Renal pelvis (tissue), 4 donors: ENCODE results near the gene GATAD2B. TPM values are rescaled to one million over a fixed set of nuclear protein-coding genes. Genes with fewer than 3 reads are reported as not detected.

Experiments used
- DNase-seq: peaks from one replicate; pipeline ENCODE4 v3.0.0-alpha.2; 2013
- polyA plus RNA-seq, 3 donors: library from polyadenylated mRNA; unstranded; fragments of 120-200 nt; gene quantifications; one replicate each; pipeline ENCODE4 v1.2.1, GENCODE V29; 2013; ENCODE audit not compliant: insufficient read length in 3 of 3

Gene GATAD2B
- polyA plus RNA-seq, 3 donors: 25.5 to 38.5 (median 34.4) TPM

GRCh38 chr1:153956997-153957715, 34.4 kb upstream of the GATAD2B start:
- no peak for DNase-seq

- DNase-seq: no peak
These were observed 32.1 kb upstream of the GATAD2B start for GRCh38 chr1:153954826-153955225.

DNA sequence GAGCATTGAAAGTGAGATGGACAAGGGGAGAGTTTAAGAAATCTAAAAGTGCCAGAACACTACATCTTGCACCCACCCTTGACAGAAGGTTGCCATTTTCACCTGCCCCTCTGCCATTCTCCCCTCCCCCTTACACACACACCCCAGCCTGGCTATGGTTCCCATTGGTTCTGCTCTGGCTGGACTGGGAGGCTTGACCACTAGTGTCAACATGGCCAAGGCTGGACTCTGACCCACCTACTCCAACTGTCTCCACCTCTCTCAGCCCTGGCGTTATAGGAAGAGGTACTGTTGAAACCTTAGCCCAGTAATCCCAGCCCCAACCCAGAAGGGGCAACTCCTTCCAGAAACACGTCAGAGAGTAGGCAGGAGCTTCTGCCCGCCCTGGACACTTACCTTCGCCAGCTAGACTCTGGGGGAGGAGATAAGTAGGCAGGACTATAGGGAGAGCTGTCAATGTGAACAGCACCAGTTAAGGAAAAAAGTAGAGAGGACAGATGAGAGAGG, 31.1 kb upstream of the GATAD2B start:
- DNase-seq: no peak

DNA sequence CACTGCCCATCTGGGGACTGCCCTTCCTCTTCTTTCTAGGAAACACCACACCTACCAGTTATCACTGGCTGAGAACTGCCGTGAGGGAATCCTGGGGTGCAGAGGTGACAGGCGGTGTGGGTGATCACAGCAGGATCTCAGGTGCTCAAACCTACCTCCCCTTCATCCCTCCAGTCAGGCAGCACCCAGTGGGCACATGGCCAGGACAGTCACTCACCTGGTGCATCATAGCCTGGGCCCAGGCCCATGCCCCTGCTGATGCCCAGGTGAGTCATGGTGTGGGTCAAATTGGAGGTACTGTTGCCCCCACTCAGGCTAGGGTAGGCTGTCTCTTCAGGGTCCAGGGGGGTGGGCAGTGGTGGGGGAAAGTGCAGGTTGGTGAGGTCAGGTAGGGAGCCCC, 29.0 kb upstream of the GATAD2B start:
- no peak for DNase-seq

- no peak for DNase-seq
These were observed 28.4 kb upstream of the GATAD2B start for GRCh38 chr1:153951183-153951582.

GRCh38 chr1:153946622-153947241, 24.0 kb upstream of the GATAD2B start, which contains the start of gene DENND4B:
Gene DENND4B, minus strand, starts transcription at chr1:153946718. Its CDS starts 2,344 bp downstream, at chr1:153944374.
- peak; percentile 78 for DNase-seq

DNA sequence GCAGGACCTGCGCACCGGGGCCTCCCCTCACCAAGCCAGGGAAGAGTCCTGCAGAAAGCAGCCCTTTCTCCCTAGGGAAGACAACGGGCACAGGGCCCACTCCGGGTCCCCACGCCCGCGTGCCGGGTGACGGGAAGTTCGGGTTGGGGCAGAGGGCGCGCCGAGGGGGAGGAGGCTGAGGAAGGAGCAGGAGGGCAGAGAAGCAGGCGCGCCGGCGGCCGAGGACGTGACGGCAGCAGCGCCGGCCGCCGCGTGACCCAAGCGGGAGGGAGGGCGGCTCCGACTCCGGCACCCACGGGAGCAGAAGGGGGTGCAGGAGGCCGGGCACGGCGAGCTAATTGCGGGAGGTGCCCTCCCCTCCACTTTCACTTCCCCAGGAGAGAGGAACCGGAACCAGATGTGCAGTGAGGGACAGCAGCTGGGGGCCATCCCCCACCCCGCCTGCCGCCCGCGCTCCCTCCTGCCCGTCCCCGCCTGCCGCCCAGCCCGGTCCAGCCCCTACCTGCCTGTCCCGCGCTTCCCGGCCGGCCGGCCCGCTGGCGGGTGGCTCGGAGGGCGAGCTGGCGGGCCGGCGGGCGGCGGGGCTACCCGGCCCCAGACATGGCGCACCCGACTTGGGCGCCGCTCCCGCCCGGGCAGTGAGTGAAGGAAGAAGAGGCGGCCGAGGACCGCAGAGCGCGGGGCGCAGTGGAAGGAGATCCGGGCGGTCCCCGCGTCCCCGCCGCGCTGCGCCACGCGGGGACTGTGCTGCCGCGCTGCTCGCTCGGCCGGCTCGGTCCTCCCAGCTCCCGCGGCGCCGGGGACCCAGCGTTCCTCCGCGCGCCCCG, 23.2 kb upstream of the GATAD2B start:
- no peak for DNase-seq

DNA sequence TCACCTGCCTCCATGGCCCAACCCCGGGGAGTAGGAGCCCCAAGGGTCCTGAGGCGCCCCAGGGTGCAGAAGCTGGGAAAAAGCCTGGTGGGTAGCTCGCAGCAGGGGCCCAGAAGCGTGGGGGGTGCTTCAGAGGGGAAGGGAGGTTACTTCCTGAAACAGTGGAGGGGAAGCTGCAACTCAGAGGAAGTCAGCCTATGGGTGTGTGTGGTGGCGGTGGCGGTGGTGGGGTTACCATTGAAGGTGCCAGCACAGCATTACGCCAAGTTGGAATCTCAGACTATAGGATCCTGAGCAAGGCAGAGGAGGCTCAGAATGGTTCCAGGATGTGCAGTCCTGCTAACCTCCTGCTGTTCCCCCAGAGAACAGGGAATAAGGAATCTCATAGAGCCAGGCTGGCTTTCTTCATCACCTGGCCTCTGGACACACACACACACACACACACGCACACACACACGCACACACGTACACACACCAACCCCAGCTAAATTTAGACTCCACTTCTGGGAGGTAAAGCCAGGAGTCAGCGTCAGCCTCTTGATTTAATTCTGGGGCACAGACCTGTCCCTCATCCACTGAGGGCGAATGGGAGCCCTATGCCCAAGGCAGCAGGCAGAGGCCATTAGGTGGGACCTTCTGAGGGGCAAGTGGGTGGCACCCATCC, 22.5 kb upstream of the GATAD2B start:
- no peak for DNase-seq

GRCh38 chr1:153944827-153945117, 22.0 kb upstream of the GATAD2B start:
- no peak for DNase-seq

- no peak for DNase-seq
These were observed 21.4 kb upstream of the GATAD2B start for GRCh38 chr1:153944005-153944826.

GRCh38 chr1:153942766-153943549, 20.2 kb upstream of the GATAD2B start:
- no peak for DNase-seq

DNA sequence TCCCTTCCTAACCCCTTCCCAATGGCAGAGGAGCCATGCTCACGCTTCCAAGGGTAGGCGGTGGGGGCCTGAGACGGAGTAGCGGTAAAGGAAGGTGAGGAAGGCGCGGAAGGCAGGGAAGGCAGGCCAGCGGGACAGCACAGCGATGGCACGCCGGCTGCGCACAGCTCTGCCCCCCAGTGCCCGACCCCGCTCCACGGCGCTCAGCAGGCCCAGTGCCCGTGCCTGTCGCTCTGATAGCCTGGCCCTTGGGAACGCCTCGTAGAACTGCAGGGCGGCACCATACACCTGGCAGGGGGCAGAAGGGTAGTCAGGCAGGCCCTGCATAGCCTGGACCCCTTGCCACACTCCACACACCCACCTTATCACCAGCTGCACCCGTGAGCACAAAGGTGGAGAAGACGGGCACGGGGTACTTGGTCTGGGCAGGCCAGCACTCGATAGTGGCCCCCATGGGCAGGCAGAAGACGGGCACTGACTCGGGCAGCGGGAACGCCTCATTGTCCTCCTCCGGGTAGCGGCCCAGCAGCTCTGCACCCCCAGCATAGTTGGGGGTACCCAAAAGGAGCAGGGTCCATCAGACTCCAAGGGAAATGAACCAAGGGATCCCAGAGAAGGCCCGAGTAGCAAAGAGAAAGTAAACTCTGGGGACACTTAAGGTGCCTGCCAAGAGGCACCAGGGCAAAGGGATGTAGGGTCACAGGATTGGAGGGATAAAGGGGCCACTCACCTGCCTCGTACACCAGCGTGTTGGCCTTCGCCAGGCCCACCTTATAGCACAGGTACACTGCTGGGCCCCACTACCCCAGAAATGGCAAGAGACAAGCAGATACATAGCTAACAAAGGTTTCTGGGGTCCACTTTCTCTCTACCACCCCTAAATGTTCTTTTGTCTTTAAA, 19.3 kb upstream of the GATAD2B start:
- no peak for DNase-seq

DNA sequence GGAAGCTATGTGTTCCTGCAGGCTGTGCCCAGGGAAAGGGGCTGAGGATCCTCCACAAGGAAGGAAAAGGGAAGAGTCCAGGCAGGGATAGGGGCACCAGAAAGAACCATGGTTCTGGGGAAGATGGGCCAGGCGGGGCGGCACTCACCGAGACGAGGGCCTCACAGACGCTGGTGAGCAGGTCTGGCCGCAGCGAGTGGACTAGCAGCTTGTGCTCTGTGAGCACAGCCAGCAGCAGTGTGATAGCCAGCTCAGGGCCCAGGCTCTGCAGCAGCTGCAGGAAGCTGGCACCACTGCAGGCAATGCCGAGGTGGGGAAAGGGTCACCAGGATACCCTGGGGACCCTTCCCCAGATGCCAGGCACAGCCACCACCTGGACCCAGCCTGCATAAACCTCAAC, 18.0 kb upstream of the GATAD2B start:
- no peak for DNase-seq

- no peak for DNase-seq
These were observed 16.7 kb upstream of the GATAD2B start for GRCh38 chr1:153939476-153939875.

DNA sequence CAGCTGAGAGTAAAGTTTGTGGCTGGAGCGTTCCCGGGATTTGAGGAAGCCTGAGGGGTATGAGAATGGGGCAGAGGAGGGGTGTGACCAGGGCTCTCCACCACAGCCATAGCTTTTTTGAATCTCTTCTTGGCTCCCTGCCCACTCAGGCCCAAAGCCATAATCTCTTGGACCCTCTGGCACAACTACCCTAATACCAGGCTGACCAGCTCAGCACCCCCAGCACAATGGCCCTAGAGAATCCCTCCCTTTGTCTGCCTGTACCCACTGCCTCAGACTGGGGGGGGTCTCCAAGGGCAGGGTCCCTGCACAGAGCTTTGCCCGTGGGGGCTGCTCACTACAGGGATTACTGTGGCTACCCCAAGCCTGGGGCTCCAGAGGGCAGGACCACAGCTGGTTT, 16.2 kb upstream of the GATAD2B start:
- no peak for DNase-seq

GRCh38 chr1:153937331-153937730, 14.6 kb upstream of the GATAD2B start:
- no peak for DNase-seq

- no peak for DNase-seq
These were observed 13.4 kb upstream of the GATAD2B start for GRCh38 chr1:153936011-153936802.

GRCh38 chr1:153934746-153935145, 12.0 kb upstream of the GATAD2B start:
- DNase-seq: no peak

GRCh38 chr1:153933955-153934354, 11.2 kb upstream of the GATAD2B start:
- no peak for DNase-seq
